GM18861 (cell line): ENCODE data around the gene SYCE3.
A peak's percentile ranks its signal among the peaks of the same experiment; 100 is the strongest.

Source experiments
- ATAC-seq: cut with Tn5 transposase; IDR thresholded peaks from one replicate; pipeline ENCODE4 v1.9.1; 2021; ENCODE audit not compliant: unreplicated experiment

SYCE3 gene

DNA sequence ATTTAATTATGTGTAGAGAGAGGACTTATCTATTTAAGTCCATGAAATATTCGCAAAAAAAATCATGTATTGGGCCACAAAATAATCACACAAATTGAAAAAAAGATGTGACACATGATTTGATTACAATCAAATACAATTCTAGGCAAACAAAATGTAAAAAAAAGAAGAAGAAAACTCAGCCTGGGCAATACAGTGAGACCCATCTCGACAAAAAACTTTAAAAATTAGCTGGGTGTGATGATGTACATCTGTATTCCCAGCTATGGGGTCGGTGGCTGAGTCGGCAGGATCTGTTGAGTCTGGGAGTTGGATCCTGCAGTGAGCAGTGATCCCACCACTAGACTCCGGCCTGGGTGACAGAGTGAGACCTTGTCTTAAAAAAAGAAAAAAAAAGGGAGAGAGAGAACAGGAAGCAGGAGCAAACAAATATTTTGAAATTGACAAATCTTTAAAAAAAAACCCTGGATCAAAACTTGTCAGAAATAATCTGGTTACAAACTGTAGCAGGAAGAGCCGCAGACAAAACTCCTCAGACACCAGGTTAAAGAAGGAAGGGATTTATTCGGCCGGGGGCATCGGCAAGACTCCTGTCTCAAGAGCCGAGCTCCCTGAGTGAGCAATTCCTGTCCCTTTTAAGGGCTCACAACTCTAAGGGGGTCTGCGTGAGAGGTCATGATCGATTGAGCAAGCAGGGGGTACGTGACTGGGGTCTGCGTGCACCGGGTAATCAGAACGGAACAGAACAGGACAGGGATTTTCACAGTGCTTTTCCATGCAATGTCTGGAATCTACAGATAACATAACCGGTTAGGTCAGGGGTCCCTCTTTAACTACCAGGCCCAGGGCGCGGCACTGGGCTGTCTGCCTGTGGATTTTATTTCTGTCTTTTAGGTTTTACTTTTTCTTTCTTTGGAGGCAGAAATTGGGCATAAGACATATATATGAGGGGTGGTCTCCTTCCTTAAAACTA is 29.6 kb downstream of the SYCE3 start:
- no peak for ATAC-seq

GRCh38 chr22:50531962-50532674 is 30.6 kb downstream of the SYCE3 start:
- no peak for ATAC-seq

DNA sequence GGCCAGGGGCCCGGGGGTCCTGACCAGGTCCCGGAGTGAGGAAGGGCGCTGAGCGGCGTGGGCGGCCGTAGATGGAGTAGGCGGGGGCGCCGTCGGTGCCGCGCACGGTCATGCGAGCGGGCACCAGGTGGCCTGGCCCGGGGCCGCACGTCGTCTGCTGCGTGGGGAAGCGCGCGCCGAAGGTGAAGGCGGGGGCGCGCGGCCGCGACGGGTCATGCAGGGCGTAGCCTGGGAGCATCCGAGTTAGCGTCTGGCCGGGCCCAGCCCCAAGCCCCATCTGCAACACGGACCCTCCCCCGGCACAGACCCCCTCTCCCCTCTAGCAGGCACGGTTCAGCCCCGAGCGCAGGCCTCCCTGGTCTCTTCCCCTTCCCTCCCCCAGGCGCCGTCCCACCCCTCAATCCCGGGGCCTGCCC is 31.2 kb downstream of the SYCE3 start:
- no peak for ATAC-seq

DNA sequence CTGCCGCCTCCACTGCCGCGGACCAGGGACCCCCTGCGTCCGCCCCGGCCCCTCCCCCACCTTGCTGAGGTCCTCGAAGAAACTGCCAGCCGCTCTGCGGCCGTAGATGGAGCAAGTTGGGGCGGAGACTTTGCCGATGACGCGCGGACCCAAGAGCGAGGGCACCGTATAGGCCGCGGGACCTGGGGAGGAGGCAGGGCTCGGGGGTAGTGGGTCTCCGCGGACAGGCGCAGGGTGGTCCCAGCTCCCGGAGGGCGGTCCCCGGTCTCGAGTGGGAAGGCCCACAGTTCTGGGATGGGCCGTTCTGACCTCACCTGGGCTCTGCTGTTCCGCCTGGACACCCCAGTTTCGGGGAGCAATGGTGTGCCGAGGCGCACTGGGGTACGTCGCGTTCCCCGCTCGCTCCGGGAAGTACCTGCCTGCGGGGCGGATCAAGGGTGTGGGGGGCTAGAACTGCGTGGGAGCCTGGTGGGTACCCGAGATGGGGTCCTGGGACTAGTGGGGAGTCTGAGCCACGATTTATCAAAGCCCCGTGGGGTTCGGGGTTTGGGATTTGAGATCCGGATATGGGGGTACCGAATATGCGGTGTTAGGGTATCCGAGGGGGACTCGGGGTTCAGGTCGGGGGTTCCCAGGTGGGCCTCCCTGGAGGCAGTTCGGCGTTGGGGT is 31.7 kb downstream of the SYCE3 start:
- no peak for ATAC-seq

DNA sequence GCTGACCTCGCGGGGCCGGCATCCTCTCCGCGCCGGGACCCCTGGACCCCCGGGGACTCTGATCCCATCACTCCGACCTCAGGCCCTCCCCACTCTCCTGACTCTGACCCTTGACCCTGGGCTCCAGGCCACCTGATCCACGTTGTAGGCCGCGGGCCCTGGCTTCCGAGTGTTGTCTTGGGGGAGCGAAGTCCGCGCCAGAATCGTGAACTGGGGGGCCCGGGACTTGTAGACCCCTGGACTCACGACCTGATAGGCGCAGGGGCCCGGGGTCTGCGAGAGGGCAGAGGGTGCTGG is 32.2 kb downstream of the SYCE3 start:
- ATAC-seq, result no peak

GRCh38 chr22:50529897-50530579 is 32.7 kb downstream of the SYCE3 start, which contains the start of gene TYMP:
Gene TYMP (minus strand): TSS chr22:50530012. CDS start chr22:50529709, 303 bp downstream.
- no peak for ATAC-seq

DNA sequence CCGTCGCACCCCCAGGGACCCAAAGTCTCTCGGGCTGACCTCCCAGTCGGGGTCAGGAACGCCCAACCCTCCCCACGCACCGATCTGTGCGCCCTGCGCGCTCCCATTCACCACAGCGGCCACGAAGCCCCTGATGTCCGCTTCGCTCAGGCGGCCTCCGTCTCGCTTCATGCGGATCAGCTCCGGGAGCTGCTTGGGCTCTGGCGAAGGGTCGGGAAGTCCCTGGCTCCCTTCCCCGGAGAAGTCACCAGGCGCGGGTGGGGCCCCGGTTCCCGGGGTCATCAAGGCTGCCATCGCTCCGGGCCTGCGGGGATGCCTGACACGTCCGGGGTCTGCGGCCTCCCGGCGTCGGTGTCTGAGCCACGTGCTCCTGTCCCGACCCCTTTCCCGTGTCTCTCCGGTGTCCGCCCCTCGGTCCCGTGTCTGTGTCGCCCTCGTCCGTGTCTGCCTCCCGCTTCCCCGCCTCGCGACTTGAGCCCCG is 33.3 kb downstream of the SYCE3 start:
- ATAC-seq, result no peak

GRCh38 chr22:50528682-50529415 is 33.9 kb downstream of the SYCE3 start:
- ATAC-seq, result no peak

- no peak for ATAC-seq
Observed at GRCh38 chr22:50527921-50528681, 34.6 kb downstream of the SYCE3 start.

DNA sequence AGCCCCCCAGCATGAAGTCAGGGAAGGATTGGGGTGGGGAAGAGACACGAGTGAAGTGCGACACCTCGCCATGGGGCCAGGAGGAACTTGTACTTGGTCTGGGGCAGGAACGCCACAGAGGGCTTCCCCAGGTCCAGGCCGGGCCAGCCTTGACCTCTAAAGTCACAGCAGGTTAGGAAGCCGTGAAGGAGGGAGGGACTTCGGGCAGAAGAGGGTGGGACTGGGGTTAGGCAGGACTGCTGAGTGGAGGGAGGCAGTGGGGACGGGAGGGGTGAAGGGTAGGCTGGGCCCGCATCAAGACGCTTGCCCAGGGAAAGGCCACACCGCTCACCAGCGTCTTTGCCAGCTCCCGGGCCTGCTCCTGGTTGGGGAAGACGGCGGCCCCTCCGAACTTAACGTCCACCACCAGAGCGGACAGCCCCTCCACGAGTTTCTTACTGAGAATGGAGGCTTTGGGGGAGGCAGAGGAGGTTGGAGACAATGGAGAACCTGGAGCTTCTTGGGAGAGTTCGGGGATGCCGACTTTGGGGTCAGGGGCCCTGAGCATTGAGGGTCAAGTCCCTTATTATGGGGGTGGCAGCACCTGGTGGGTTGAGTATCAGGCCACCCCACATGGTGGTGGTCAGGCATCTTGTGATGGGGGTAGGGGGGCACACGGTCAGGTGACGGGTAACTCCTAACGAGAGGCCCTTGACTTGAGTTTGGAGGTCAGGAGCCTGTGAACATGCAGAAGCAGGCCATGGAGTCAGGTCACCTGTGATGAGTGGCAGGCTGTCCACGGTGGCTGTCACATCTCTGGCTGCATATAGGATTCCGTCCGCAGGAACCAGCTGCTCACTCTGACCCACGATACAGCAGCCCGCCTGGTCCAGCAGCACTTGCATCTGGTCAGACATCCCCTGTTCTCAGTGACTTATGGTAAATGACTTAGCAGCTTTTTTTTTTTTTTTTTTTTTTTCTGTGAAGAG is 35.6 kb downstream of the SYCE3 start:
- no peak for ATAC-seq

- peak; percentile 19 for ATAC-seq
Observed at GRCh38 chr22:50526108-50526833, 36.4 kb downstream of the SYCE3 start.

GRCh38 chr22:50525858-50526107 is 36.9 kb downstream of the SYCE3 start:
- no peak for ATAC-seq

DNA sequence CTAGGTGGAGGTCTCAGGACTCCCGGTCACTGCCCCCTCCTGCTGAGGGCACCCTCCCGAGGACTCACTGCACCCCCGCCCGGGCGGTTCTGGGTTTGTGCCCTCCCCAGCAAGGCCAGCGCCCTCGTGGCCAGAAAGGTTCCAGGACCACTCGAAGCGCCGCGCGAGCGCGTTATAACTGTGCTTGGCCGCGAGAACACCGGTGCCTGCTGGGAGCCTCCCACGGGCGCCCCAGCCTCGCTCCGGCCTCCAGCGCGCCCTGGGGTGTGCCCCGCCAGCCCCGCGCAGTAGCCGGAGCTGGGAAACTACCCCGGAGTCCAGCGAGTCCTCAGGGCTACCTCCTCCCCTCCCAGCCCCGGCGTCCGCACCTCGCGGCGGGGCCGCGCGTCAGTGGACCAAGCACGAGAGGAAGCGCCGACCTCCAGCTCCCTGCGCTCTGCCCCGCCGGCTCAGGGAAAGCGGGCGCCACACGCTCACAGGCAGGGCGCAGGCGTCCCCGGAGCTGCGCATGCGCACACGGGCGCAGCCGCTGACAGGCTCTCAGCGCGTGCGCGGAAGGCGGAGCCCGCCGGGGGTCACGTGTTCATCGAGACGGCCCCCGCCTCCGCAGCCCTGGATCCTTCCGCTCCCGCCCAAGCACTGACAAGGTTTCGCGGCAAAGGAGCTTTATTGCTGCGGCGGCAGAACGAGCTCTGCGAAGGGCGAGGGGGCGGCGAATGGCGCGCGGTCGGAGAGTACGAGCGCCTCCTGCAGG is 37.4 kb downstream of the SYCE3 start, which contains the start of gene SCO2:
SCO2 (minus strand) TSS at position 495 of the 754 bp plus-strand sequence. CDS start 1,187 bp downstream, outside the sequence.
- peak; percentile 36 for ATAC-seq

GRCh38 chr22:50524676-50525103 is 38.0 kb downstream of the SYCE3 start:
- ATAC-seq, result no peak

- ATAC-seq, result no peak
Observed at GRCh38 chr22:50523806-50524675, 38.7 kb downstream of the SYCE3 start.

- no peak for ATAC-seq
Observed at GRCh38 chr22:50523458-50523805, 39.3 kb downstream of the SYCE3 start.
